PC-3 (cell line): ENCODE data around the gene BRIP1.

Experiments
- EZH2 ChIP-seq: fragments of 300-600 bp; sonication (generic); IDR thresholded peaks from one replicate; pipeline ENCODE4 v1.6.1; 2017; ENCODE audit warnings: antibody characterized with exemption, mild to moderate bottlenecking, low read length; ENCODE audit not compliant: unreplicated experiment
- EZH2phosphoT487 ChIP-seq: fragments of 300-600 bp; sonication (generic); IDR thresholded peaks from 2 replicates; pipeline ENCODE4 v1.6.1; 2018; ENCODE audit warnings: mild to moderate bottlenecking, antibody characterized with exemption, low read length, borderline replicate concordance
- TF ChIP-seq, protein P1 (sequence below): fragments of 300-600 bp; sonication (generic); conservative IDR thresholded peaks from 2 replicates; pipeline ENCODE4 v1.5.1; 2017; ENCODE audit warnings: antibody characterized with exemption, low read depth, mild to moderate bottlenecking, low read length

GRCh38 chr17:61768405-61768804, 94.9 kb downstream of the BRIP1 start:
- TF ChIP-seq EZH2phosphoT487, result no peak
- no peak for TF ChIP-seq EZH2
- TF ChIP-seq, protein P1, sequence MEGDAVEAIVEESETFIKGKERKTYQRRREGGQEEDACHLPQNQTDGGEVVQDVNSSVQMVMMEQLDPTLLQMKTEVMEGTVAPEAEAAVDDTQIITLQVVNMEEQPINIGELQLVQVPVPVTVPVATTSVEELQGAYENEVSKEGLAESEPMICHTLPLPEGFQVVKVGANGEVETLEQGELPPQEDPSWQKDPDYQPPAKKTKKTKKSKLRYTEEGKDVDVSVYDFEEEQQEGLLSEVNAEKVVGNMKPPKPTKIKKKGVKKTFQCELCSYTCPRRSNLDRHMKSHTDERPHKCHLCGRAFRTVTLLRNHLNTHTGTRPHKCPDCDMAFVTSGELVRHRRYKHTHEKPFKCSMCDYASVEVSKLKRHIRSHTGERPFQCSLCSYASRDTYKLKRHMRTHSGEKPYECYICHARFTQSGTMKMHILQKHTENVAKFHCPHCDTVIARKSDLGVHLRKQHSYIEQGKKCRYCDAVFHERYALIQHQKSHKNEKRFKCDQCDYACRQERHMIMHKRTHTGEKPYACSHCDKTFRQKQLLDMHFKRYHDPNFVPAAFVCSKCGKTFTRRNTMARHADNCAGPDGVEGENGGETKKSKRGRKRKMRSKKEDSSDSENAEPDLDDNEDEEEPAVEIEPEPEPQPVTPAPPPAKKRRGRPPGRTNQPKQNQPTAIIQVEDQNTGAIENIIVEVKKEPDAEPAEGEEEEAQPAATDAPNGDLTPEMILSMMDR, result no peak
